ENCODE data around the gene WAS. TPM values are rescaled to one million over a fixed set of nuclear protein-coding genes. Genes with fewer than 3 reads are reported as not detected.

The WAS gene
- total and polyA plus RNA-seq, 2 of the 8 experiments (the other 6 are each of a cell fraction or from before 2014, with no cell fraction given), result 0.63 to 0.65 TPM

DNA sequence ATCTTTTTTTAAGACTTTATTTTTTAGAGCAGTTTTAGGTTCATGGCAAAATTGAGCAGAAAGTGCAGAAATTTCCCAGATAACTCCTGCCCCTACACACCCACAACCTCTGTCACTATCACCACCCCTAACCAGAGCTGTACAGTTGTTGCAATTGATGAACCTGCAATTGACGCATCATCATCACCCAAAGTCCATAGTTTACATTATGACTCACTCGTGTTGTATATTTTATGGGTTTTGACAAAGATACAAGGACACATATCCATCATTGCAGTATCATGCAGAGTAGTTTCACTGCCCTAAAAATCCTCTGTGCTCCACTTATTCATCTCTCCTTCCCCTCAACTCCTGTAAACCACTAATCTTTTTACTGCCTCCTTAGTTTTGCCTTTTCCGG is 34.5 kb upstream of the WAS start:
- Histone ChIP-seq H3K14ac (ENCODE audit: insufficient read length) (no peak overlapping the region), H2AFZ (ENCODE audit: low read length) (no peak overlapping the region), H3K23me2 (ENCODE audit: low read depth, low read length) (no peaks in the 10 kb centered on the region), H4K5ac (ENCODE audit: insufficient read length, low read depth, low read length) (no peak overlapping the region), H4K20me1 (replicated peaks in 1 of 2; ENCODE audit: control insufficient read depth in 1 of 2, insufficient read depth in 2 of 2, low read length in 2 of 2) (no peaks in the 10 kb centered on the region), H3K18ac (ENCODE audit: extremely low read depth, low read length) (no peak overlapping the region), H2BK12ac (ENCODE audit: low read depth, low read length) (no peak overlapping the region), H2AK5ac (ENCODE audit: low read depth, low read length) (no peak overlapping the region), H3K4me3 (ENCODE audit: extremely low read depth in 1 of 4, insufficient read depth in 2 of 4, low read depth in 3 of 4, low read length in 4 of 4) (no peak overlapping the region), H3K9ac (replicated peaks in 1 of 4; ENCODE audit: extremely low read depth in 1 of 4, low read depth in 3 of 4, low read length in 3 of 4) (no peak overlapping the region), H2BK120ac (replicated peaks; ENCODE audit: low read depth, low read length) (no peak overlapping the region), H2BK20ac (ENCODE audit: low read length) (no peak overlapping the region), H3K27ac (ENCODE audit: low read depth, low read length) (no peak overlapping the region), H3K36me3 (ENCODE audit: control insufficient read depth in 2 of 4, insufficient read depth in 4 of 4, low read length in 3 of 4) (no peaks in the 10 kb centered on the region), H2BK15ac (ENCODE audit: low read length) (no peak overlapping the region), H3K9me3 (ENCODE audit: insufficient read depth in 2 of 2, low read depth in 1 of 2, low read length in 1 of 2) (no peaks in the 10 kb centered on the region), H3K4me2 (ENCODE audit: insufficient read depth in 1 of 2, low read depth in 2 of 2, low read length in 2 of 2) (no peak overlapping the region), H3K4ac (replicated peaks; ENCODE audit: insufficient read length, low read depth, low read length) (no peak overlapping the region), H2BK5ac (ENCODE audit: low read depth, low read length) (no peak overlapping the region), H3K56ac (replicated peaks; ENCODE audit: insufficient read length, low read depth, low read length) (no peak overlapping the region), H3K27me3 (replicated peaks in 1 of 4; ENCODE audit: control insufficient read depth in 3 of 4, extremely low read depth in 1 of 4, insufficient read depth in 3 of 4, low read length in 3 of 4) (no peaks in the 10 kb centered on the region), H3K23ac (ENCODE audit: insufficient read length) (no peak overlapping the region), H3K79me2 (ENCODE audit: control insufficient read depth in 1 of 2, insufficient read depth in 2 of 2, low read length in 2 of 2) (no peaks in the 10 kb centered on the region), H3K79me1 (ENCODE audit: low read depth, low read length) (no peaks in the 10 kb centered on the region), H3K4me1 (replicated peaks in 1 of 4; ENCODE audit: control insufficient read depth in 3 of 4, insufficient read depth in 4 of 4, low read length in 3 of 4) (peaks cover 0 to 3% (median 1%) of the 10 kb centered on the region in 4 experiments; a peak in 5 of 7 replicates), H4K91ac (replicated peaks; ENCODE audit: insufficient read length, low read length) (no peak overlapping the region), H4K8ac (ENCODE audit: extremely low read depth, insufficient read depth, low read length) (no peak overlapping the region)
- ChIA-PET CTCF (ENCODE audit: partially characterized antibody) (interaction anchor here (0.6 to 1.5 kb wide), 2 partner anchors 51 to 1228 kb away, joined by 3 to 4 read pairs; no protein-coding TSS in a partner anchor), POLR2A (ENCODE audit: partially characterized antibody) (interaction anchor here (1.1 to 1.6 kb wide), 4 partner anchors 49 to 279 kb away, joined by 3 to 4 read pairs (median 3); partner anchors contain the start of gene SLC35A2)
- WGBS, 2 experiments (ENCODE audit: extremely low coverage in 1 of 2, insufficient coverage in 1 of 2, insufficient read length in 1 of 2, insufficient replicate concordance in 2 of 2, low coverage in 1 of 2, low lambda C conversion rate in 2 of 2, missing lambda C conversion rate in 1 of 2), result 82% methylated on average over 3 of the region's 3 CpGs; no CpG with 5 or more reads in 1 of the 2 experiments
- FAIRE-seq, result no peak
- DNase-seq (ENCODE audit: low read depth in 1 of 2, low spot score in 2 of 2), result no peak
- TF ChIP-seq JUND (IDR thresholded peaks at IDR 0.05; ENCODE audit: low read length), result no peak
- TF ChIP-seq TAF1 (IDR thresholded peaks at IDR 0.05; ENCODE audit: low read depth, low read length), result no peak
- TF ChIP-seq ASH2L (IDR thresholded peaks at IDR 0.05; ENCODE audit: low read length), result no peak
- no peak for TF ChIP-seq SRF (IDR thresholded peaks at IDR 0.05; ENCODE audit: low read depth, low read length)
- TF ChIP-seq FOSL1 (IDR thresholded peaks at IDR 0.05; ENCODE audit: insufficient read depth, low read depth, low read length), result no peak
- TF ChIP-seq SIN3A (conservative IDR thresholded peaks at IDR 0.05 in 1 of 2, IDR thresholded peaks at IDR 0.05 in 1 of 2; ENCODE audit: low read depth in 1 of 2, low read length in 2 of 2), result no peak
- no peak for TF ChIP-seq BCL11A (IDR thresholded peaks at IDR 0.05; ENCODE audit: low read depth in 2 of 2, low read length in 2 of 2)
- no peak for TF ChIP-seq POLR2AphosphoS5 (IDR thresholded peaks at IDR 0.05; ENCODE audit: low read depth, low read length)
- TF ChIP-seq, protein P1, sequence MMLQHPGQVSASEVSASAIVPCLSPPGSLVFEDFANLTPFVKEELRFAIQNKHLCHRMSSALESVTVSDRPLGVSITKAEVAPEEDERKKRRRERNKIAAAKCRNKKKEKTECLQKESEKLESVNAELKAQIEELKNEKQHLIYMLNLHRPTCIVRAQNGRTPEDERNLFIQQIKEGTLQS (IDR thresholded peaks at IDR 0.05; ENCODE audit: insufficient read depth, low read depth, low read length), result no peak
- no peak for TF ChIP-seq MAFK (IDR thresholded peaks at IDR 0.05; ENCODE audit: low read depth, low read length)
- no peak for TF ChIP-seq SP4 (IDR thresholded peaks at IDR 0.05; ENCODE audit: low read length)
- TF ChIP-seq TBP (IDR thresholded peaks at IDR 0.05; ENCODE audit: low read depth, low read length), result no peak
- TF ChIP-seq POLR2A (IDR thresholded peaks at IDR 0.05; ENCODE audit: control extremely low read depth in 1 of 2, low read depth in 2 of 2, low read length in 2 of 2), result no peak
- no peak for TF ChIP-seq TAF7 (optimal IDR thresholded peaks at IDR 0.05; ENCODE audit: borderline replicate concordance, low read depth, low read length)
- no peak for TF ChIP-seq NANOG (IDR thresholded peaks at IDR 0.05; ENCODE audit: insufficient read depth, low read depth, low read length, poor library complexity, severe bottlenecking)

Data from H1 (cell line).